HepG2 (cell line): ENCODE measurements around the gene DLX4. TPM values are rescaled to one million over a fixed set of nuclear protein-coding genes. Genes with fewer than 3 reads are reported as not detected.
A peak's percentile ranks its signal among the peaks of the same experiment; 100 is the strongest.

Source experiments
- ATAC-seq: fragments of 200-7000 bp; cut with Tn5 transposase; 3 replicates; pipeline ENCODE4 v1.9.1; 2020; ENCODE audit warnings: mild to moderate bottlenecking, moderate library complexity
- BruUV-seq: library from RNA; stranded (reverse); fragments of 400-500 nt; replicated peaks from 2 replicates; lab custom pipeline; 2021; lab: Mats Ljungman, UMichigan
- CTCF ChIA-PET: fragments of 300-600 bp; formaldehyde crosslinking; extraction: SDS; loops from one replicate; lab custom pipeline; 2021; ENCODE audit warnings: low total read pairs, inconsistent platforms, low intra/inter-chr PET ratio; lab: Yijun Ruan, JAX
- POLR2A ChIA-PET: fragments of 350-600 bp; sonication (Branson Sonifier 250); formaldehyde crosslinking; loops from one replicate; lab custom pipeline; 2020; ENCODE audit warnings: antibody characterized with exemption, inconsistent platforms; lab: Yijun Ruan, JAX
- DNase-seq: peaks from one replicate; pipeline ENCODE4 v3.0.0-alpha.2; 2015; ENCODE audit warnings: low spot score
- FAIRE-seq: peaks from 3 replicates; lab custom pipeline; 2011; peaks lifted over from hg19 to GRCh38; lab: Jason Lieb, UNC
- H2AFZ ChIP-seq: one replicate; pipeline ENCODE4 v1.6.1; 2011; ENCODE audit warnings: low read length, inconsistent platforms
- H3K27ac ChIP-seq: fragments of 300-600 bp; 3 replicates; pipeline ENCODE4 v1.8.0; 2011; ENCODE audit warnings: mixed run types, mild to moderate bottlenecking, mixed read lengths, low read length, inconsistent platforms; ENCODE audit not compliant: insufficient read depth; ENCODE audit errors: extremely low read length
- H3K27me3 ChIP-seq, 2 experiments: fragments of 200-600 bp in 1 of 2; 2 replicates in 1 of 2; 3 replicates in 1 of 2; pipeline versions ENCODE4 v1.6.0 to v1.8.0; 2011; ENCODE audit warnings: low read length in 2 of 2, mild to moderate bottlenecking in 2 of 2, moderate library complexity in 2 of 2, inconsistent platforms in 1 of 2; ENCODE audit not compliant: insufficient read depth in 2 of 2, control insufficient read depth in 1 of 2
- H3K36me3 ChIP-seq, 2 experiments: fragments of 200-600 bp in 1 of 2; replicated peaks in 1 of 2; 2 replicates in 1 of 2; 3 replicates in 1 of 2; pipeline versions ENCODE4 v1.5.1 to v1.8.0; 2011; ENCODE audit warnings: low read length in 2 of 2, inconsistent platforms in 1 of 2; ENCODE audit not compliant: insufficient read depth in 2 of 2, control insufficient read depth in 1 of 2
- H3K4me1 ChIP-seq: 2 replicates; pipeline ENCODE4 v1.5.1; 2012; ENCODE audit warnings: low read length, inconsistent platforms; ENCODE audit not compliant: insufficient read depth
- H3K4me2 ChIP-seq: 2 replicates; pipeline ENCODE4 v1.6.0; 2011; ENCODE audit warnings: low read depth, low read length, inconsistent platforms
- H3K4me3 ChIP-seq, 3 experiments: fragments of 200-600 bp in 1 of 3; sonication (generic), shearing (Covaris generic) in 1 of 3; replicated peaks in 1 of 3; 2 replicates each; pipeline ENCODE4 v1.5.1; 2011 to 2016; ENCODE audit warnings: low read length in 3 of 3, inconsistent platforms in 2 of 3, low read depth in 2 of 3, mild to moderate bottlenecking in 2 of 3, control low read depth in 1 of 3, mixed read lengths in 1 of 3; ENCODE audit not compliant: insufficient read depth in 1 of 3
- H3K79me2 ChIP-seq: one replicate; pipeline ENCODE4 v1.6.1; 2011; ENCODE audit warnings: low read length, inconsistent platforms; ENCODE audit not compliant: insufficient read depth
- H3K9ac ChIP-seq: 2 replicates; pipeline ENCODE4 v1.6.0; 2011; ENCODE audit warnings: mild to moderate bottlenecking, low read depth, low read length, inconsistent platforms; ENCODE audit not compliant: insufficient read depth
- H3K9me3 ChIP-seq: 2 replicates; pipeline ENCODE4 v1.5.1; 2012; ENCODE audit warnings: mild to moderate bottlenecking, low read length
- H4K20me1 ChIP-seq: 2 replicates; pipeline ENCODE4 v1.6.0; 2011; ENCODE audit warnings: inconsistent platforms, mild to moderate bottlenecking, low read length, moderate library complexity; ENCODE audit not compliant: insufficient read depth
- HOXA9 ChIP-seq: sonication (generic); formaldehyde crosslinking; IDR thresholded peaks from 2 replicates; pipeline ENCODE4 v1.8.1; 2022; ENCODE audit warnings: missing genetic modification reagents, mild to moderate bottlenecking, moderate library complexity, borderline replicate concordance
- MNT ChIP-seq: fragments of 450-650 bp; IDR thresholded peaks from 2 replicates; pipeline ENCODE4 v1.6.1; 2016
- REST ChIP-seq, 2 experiments: IDR thresholded peaks; 2 replicates each; pipeline ENCODE4 v1.6.1; 2011 to 2012; ENCODE audit warnings: low read length in 2 of 2, borderline replicate concordance in 1 of 2, low read depth in 1 of 2, mild to moderate bottlenecking in 1 of 2, moderate library complexity in 1 of 2
- THAP8 ChIP-seq: sonication (generic); formaldehyde crosslinking; IDR thresholded peaks from 2 replicates; pipeline ENCODE4 v1.5.1; 2020; ENCODE audit warnings: missing genetic modification reagents, mild to moderate bottlenecking, borderline replicate concordance
- ZBTB43 ChIP-seq: sonication (generic); formaldehyde crosslinking; conservative IDR thresholded peaks from 2 replicates; pipeline ENCODE4 v1.4.0; 2020; ENCODE audit warnings: missing genetic modification reagents
- ZNF614 ChIP-seq: IDR thresholded peaks from 2 replicates; pipeline ENCODE4 v1.6.1; 2018; ENCODE audit warnings: missing biosample characterization, missing genetic modification reagents, inconsistent platforms, borderline replicate concordance
- ZNF646 ChIP-seq: sonication (generic); formaldehyde crosslinking; IDR thresholded peaks from 2 replicates; pipeline ENCODE4 v1.9.0; 2021; ENCODE audit warnings: mild to moderate bottlenecking, missing genetic modification reagents
- ZNF788 ChIP-seq: sonication (generic); formaldehyde crosslinking; IDR thresholded peaks from 2 replicates; pipeline ENCODE4 v1.5.0; 2020; ENCODE audit warnings: mild to moderate bottlenecking, missing genetic modification reagents, borderline replicate concordance
- WGBS: methylation state at CpG from one replicate; pipeline ENCODE4 v1.1.6; 2017; ENCODE audit warnings: low lambda C conversion rate; 5-methylcytosine and 5-hydroxymethylcytosine counted together
- in situ Hi-C: cut with HindIII; loops from 2 replicates; pipeline ENCODE4 v1.10.0; 2017; ENCODE audit warnings: low pct_unique_long_range_greater_than_20kb; ENCODE audit not compliant: extremely low pct_ligation_motif_present
- intact Hi-C: fragments of 100-400 bp; cut with micrococcal nuclease; formaldehyde crosslinking; loops from one replicate; pipeline ENCODE4 v1.10.0; 2022; ENCODE audit not compliant: unreplicated experiment
- polyA plus RNA-seq, 8 experiments: library from polyadenylated mRNA; depleted of rRNA in 3 of 8; stranded (reverse) in 7 of 8; unstranded in 1 of 8; fragments of >200 nt; fragmentation: Illumina TruSeq in 4 of 8; extraction: Trizol in 4 of 8; gene quantifications; 2 replicates each; pipeline versions ENCODE4 v1.2.1 to v1.2.3, GENCODE V29; 2011 to 2016; ENCODE audit warnings: low read depth in 4 of 8, missing spikeins in 1 of 8, mixed read lengths in 1 of 8; ENCODE audit not compliant: insufficient read depth in 1 of 8
- total RNA-seq, 5 experiments: library from RNA; depleted of rRNA; stranded (reverse); fragments of >200 nt; fragmentation: Illumina TruSeq; extraction: Trizol; gene quantifications; 2 replicates each; pipeline ENCODE4 v1.2.3, GENCODE V29; 2016; ENCODE audit warnings: low read depth in 1 of 5

Gene DLX4
- total and polyA plus RNA-seq, 2 of the 13 experiments (the other 11 are each of a cell fraction or from before 2014, with no cell fraction given) = 0.55 to 2.3 TPM

- H2AFZ ChIP-seq = no peak overlapping the region
- DNase-seq (no peak), ATAC-seq (no peak), FAIRE-seq (no peak)
- BruUV-seq = no TSS peak
- CTCF ChIA-PET = no interaction called here
- H3K27me3 ChIP-seq = peaks cover 6 to 63% of the 10 kb centered on the region in 2 experiments; a peak in 3 of 5 replicates
- intact Hi-C loops (no loop called here), in situ Hi-C loops (no loop called here)
- H3K9me3 ChIP-seq = no peaks in the 10 kb centered on the region
- H3K36me3 ChIP-seq = no peaks in the 10 kb centered on the region
- H3K4me1 ChIP-seq = peaks cover 21% of the 10 kb centered on the region
- POLR2A ChIA-PET = interaction anchor here (0.6 kb wide), 1 partner anchor 65 kb away, joined by 4 read pairs; no protein-coding TSS in a partner anchor
- H4K20me1 ChIP-seq = no peaks in the 10 kb centered on the region
- H3K27ac ChIP-seq = no peak overlapping the region
- no peak overlapping the region for H3K9ac ChIP-seq
- WGBS = 0% methylated on average over 7 of the region's 13 CpGs
- no peaks in the 10 kb centered on the region for H3K79me2 ChIP-seq
- no peak overlapping the region for H3K4me3 ChIP-seq
- H3K4me2 ChIP-seq = no peak overlapping the region
- TF ChIP-seq ZNF788 (CRISPR knock-in tag) (no peak), MNT (no peak), ZBTB43 (CRISPR knock-in tag) (no peak), REST (IDR thresholded peaks at IDR 0.05; ENCODE audit: borderline replicate concordance in 1 of 2, low read depth in 1 of 2, low read length in 2 of 2) (peak in 1 of 2 experiments; percentile 2; a peak in 2 of 4 replicates), ZNF646 (CRISPR knock-in tag) (no peak), ZNF614 (CRISPR knock-in tag) (no peak), THAP8 (no peak), HOXA9 (CRISPR knock-in tag) (no peak)
Observed at GRCh38 chr17:49926886-49927285, 42.1 kb upstream of the DLX4 start.
